CD4-positive, alpha-beta T cell (primary cell): ENCODE data around the gene KCTD16. TPM values are rescaled to one million over a fixed set of nuclear protein-coding genes. Genes with fewer than 3 reads are reported as not detected.

ENCODE experiments used
- ATAC-seq: fragments of 200-7000 bp; cut with Tn5 transposase; one replicate; pipeline ENCODE4 v1.10.0; 2022; ENCODE audit warnings: mild to moderate bottlenecking; ENCODE audit not compliant: poor library complexity
- CTCF ChIA-PET: fragments of 350-600 bp; sonication (Branson Sonifier 250); formaldehyde crosslinking; loops from one replicate; lab custom pipeline; 2021; ENCODE audit warnings: antibody characterized with exemption, inconsistent platforms; lab: Charles Lee
- POLR2A ChIA-PET: fragments of 350-600 bp; sonication (Branson Sonifier 250); formaldehyde crosslinking; loops from one replicate; lab custom pipeline; 2021; ENCODE audit warnings: antibody characterized with exemption, inconsistent platforms; lab: Charles Lee
- DNase-seq, 14 experiments: peaks; one replicate each; pipeline ENCODE4 v3.0.0-alpha.2; 2013 to 2020; ENCODE audit warnings: mixed read lengths in 2 of 14
- H3K27ac ChIP-seq, 2 donors: one replicate each; pipeline versions ENCODE4 v1.5.1 to v1.7.0; 2013; ENCODE audit warnings: low read length in 2 of 2, low read depth in 1 of 2, mild to moderate bottlenecking in 1 of 2
- H3K27me3 ChIP-seq, 2 experiments: 1 replicate in 1 of 2; 2 replicates in 1 of 2; pipeline versions ENCODE4 v1.6.1 to v1.7.0; 2013; ENCODE audit warnings: low read length in 2 of 2, control low read depth in 1 of 2, mild to moderate bottlenecking in 1 of 2, moderate library complexity in 1 of 2; ENCODE audit not compliant: insufficient read depth in 2 of 2, control insufficient read depth in 1 of 2
- H3K36me3 ChIP-seq: one replicate; pipeline ENCODE4 v1.6.1; 2013; ENCODE audit warnings: low read length, control low read depth; ENCODE audit not compliant: insufficient read depth
- H3K4me1 ChIP-seq: one replicate; pipeline ENCODE4 v1.6.1; 2013; ENCODE audit warnings: low read length, control low read depth; ENCODE audit not compliant: insufficient read depth
- H3K4me3 ChIP-seq: one replicate; pipeline ENCODE4 v1.5.1; 2013; ENCODE audit warnings: mild to moderate bottlenecking, low read length, moderate library complexity
- H3K9me3 ChIP-seq, 2 experiments: 1 replicate in 1 of 2; 2 replicates in 1 of 2; pipeline versions ENCODE4 v1.6.1 to v1.7.0; 2013; ENCODE audit warnings: low read length in 2 of 2, mild to moderate bottlenecking in 2 of 2, control low read depth in 1 of 2, moderate library complexity in 1 of 2; ENCODE audit not compliant: control insufficient read depth in 1 of 2, insufficient read depth in 1 of 2
- H3K27ac Mint-ChIP-seq: one replicate; pipeline ENCODE4 v1.8.0; 2020; ENCODE audit warnings: mixed read lengths
- H3K27me3 Mint-ChIP-seq: one replicate; pipeline ENCODE4 v1.8.0; 2021; ENCODE audit warnings: mixed read lengths
- H3K36me3 Mint-ChIP-seq: one replicate; pipeline ENCODE4 v1.8.0; 2021; ENCODE audit warnings: low read depth, mixed read lengths
- H3K4me1 Mint-ChIP-seq: one replicate; pipeline ENCODE4 v1.8.0; 2021; ENCODE audit warnings: low read depth, mixed read lengths
- H3K4me3 Mint-ChIP-seq: one replicate; pipeline ENCODE4 v1.8.0; 2020; ENCODE audit warnings: mild to moderate bottlenecking, mixed read lengths
- H3K9me3 Mint-ChIP-seq: one replicate; pipeline ENCODE4 v1.8.0; 2020; ENCODE audit warnings: mixed read lengths
- CTCF ChIP-seq: fragments of 200-600 bp; IDR thresholded peaks from one replicate; pipeline ENCODE4 v1.8.0; 2022; ENCODE audit warnings: antibody characterized with exemption, mild to moderate bottlenecking
- intact Hi-C, 2 experiments: fragments of 100-400 bp; cut with DNase I in 1 of 2; cut with micrococcal nuclease in 1 of 2; formaldehyde crosslinking; loops; one replicate each; pipeline versions ENCODE4 v1.15.1 to v1.9.0; 2023 to 2025; cut with DNase I, micrococcal nuclease
- total RNA-seq, 174 experiments: library from RNA in 2 of 174; stranded (reverse) in 2 of 174; gene quantifications; one replicate each; pipeline ENCODE4 v1.2.3 and lab custom pipeline; 2021 to 2026

The KCTD16 gene
- total RNA-seq, 2 experiments from 2014 or later, result not detected

- ATAC-seq (no peak), DNase-seq (no peak)
- CTCF ChIA-PET, result no interaction called here
- POLR2A ChIA-PET, result no interaction called here
- Histone ChIP-seq H3K4me1 (no peaks in the 10 kb centered on the region), H3K27ac (no peak overlapping the region), H3K4me3 (no peak overlapping the region), H3K9me3 (peaks cover 0 to 5% of the 10 kb centered on the region in 2 experiments), H3K36me3 (no peaks in the 10 kb centered on the region), H3K27me3 (no peaks in the 10 kb centered on the region)
- Mint-ChIP-seq H3K27me3 (peaks cover 5% of the 10 kb centered on the region), H3K4me1 (no peaks in the 10 kb centered on the region), H3K27ac (no peak overlapping the region), H3K36me3 (no peaks in the 10 kb centered on the region), H3K4me3 (no peak overlapping the region), H3K9me3 (peaks cover 5% of the 10 kb centered on the region)
- no peak for TF ChIP-seq CTCF
- intact Hi-C loops, result no loop called here
Measured at GRCh38 chr5:144416196-144416595, 245.5 kb downstream of the KCTD16 start.

- H3K36me3 Mint-ChIP-seq, result no peaks in the 10 kb centered on the region
- H3K4me3 Mint-ChIP-seq, result no peak overlapping the region
- no peaks in the 10 kb centered on the region for H3K27me3 Mint-ChIP-seq
- no peak for TF ChIP-seq CTCF
- CTCF ChIA-PET, result no interaction called here
- ATAC-seq, result no peak
- no peak overlapping the region for H3K27ac Mint-ChIP-seq
- Histone ChIP-seq H3K4me1 (no peaks in the 10 kb centered on the region), H3K36me3 (no peaks in the 10 kb centered on the region), H3K27ac (no peak overlapping the region), H3K4me3 (no peak overlapping the region), H3K9me3 (no peaks in the 10 kb centered on the region), H3K27me3 (no peaks in the 10 kb centered on the region)
- H3K4me1 Mint-ChIP-seq, result no peaks in the 10 kb centered on the region
- intact Hi-C loops, result no loop called here
- no peak for DNase-seq
- peaks cover 5% of the 10 kb centered on the region for H3K9me3 Mint-ChIP-seq
- POLR2A ChIA-PET, result no interaction called here
Measured at GRCh38 chr5:144418719-144419118, 248.0 kb downstream of the KCTD16 start.

GRCh38 chr5:144421411-144421810 is 250.7 kb downstream of the KCTD16 start:
- ChIA-PET POLR2A (no interaction called here), CTCF (no interaction called here)
- Histone ChIP-seq H3K27me3 (no peaks in the 10 kb centered on the region), H3K27ac (no peak overlapping the region), H3K9me3 (no peaks in the 10 kb centered on the region), H3K36me3 (no peaks in the 10 kb centered on the region), H3K4me1 (no peaks in the 10 kb centered on the region), H3K4me3 (no peak overlapping the region)
- intact Hi-C loops, result no loop called here
- ATAC-seq (no peak), DNase-seq (no peak)
- no peaks in the 10 kb centered on the region for H3K36me3 Mint-ChIP-seq
- no peak for TF ChIP-seq CTCF
- H3K27ac Mint-ChIP-seq, result no peak overlapping the region
- H3K4me1 Mint-ChIP-seq, result no peaks in the 10 kb centered on the region
- H3K9me3 Mint-ChIP-seq, result peaks cover 2% of the 10 kb centered on the region
- H3K27me3 Mint-ChIP-seq, result no peaks in the 10 kb centered on the region
- no peak overlapping the region for H3K4me3 Mint-ChIP-seq
